ENCODE data around the gene ABCA3.
A peak's percentile ranks its signal among the peaks of the same experiment; 100 is the strongest.

ABCA3 gene

GRCh38 chr16:2284001-2284770 lies 56.3 kb downstream of the ABCA3 start:
- TF ChIP-seq TAF1 (IDR thresholded peaks at IDR 0.05; ENCODE audit: borderline replicate concordance, insufficient read depth, low read length) = no peak
- TF ChIP-seq, protein P1, sequence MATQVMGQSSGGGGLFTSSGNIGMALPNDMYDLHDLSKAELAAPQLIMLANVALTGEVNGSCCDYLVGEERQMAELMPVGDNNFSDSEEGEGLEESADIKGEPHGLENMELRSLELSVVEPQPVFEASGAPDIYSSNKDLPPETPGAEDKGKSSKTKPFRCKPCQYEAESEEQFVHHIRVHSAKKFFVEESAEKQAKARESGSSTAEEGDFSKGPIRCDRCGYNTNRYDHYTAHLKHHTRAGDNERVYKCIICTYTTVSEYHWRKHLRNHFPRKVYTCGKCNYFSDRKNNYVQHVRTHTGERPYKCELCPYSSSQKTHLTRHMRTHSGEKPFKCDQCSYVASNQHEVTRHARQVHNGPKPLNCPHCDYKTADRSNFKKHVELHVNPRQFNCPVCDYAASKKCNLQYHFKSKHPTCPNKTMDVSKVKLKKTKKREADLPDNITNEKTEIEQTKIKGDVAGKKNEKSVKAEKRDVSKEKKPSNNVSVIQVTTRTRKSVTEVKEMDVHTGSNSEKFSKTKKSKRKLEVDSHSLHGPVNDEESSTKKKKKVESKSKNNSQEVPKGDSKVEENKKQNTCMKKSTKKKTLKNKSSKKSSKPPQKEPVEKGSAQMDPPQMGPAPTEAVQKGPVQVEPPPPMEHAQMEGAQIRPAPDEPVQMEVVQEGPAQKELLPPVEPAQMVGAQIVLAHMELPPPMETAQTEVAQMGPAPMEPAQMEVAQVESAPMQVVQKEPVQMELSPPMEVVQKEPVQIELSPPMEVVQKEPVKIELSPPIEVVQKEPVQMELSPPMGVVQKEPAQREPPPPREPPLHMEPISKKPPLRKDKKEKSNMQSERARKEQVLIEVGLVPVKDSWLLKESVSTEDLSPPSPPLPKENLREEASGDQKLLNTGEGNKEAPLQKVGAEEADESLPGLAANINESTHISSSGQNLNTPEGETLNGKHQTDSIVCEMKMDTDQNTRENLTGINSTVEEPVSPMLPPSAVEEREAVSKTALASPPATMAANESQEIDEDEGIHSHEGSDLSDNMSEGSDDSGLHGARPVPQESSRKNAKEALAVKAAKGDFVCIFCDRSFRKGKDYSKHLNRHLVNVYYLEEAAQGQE (IDR thresholded peaks at IDR 0.05; ENCODE audit: insufficient read depth in 1 of 2, low read depth in 2 of 2, low read length in 2 of 2) = no peak
- no peak for TF ChIP-seq POLR2AphosphoS5 (IDR thresholded peaks at IDR 0.05; ENCODE audit: low read depth, low read length)
- no peak for TF ChIP-seq FOXP2 (optimal IDR thresholded peaks at IDR 0.05; ENCODE audit: borderline replicate concordance, extremely low read depth, extremely low read length, insufficient read depth)
- TF ChIP-seq SIN3A (IDR thresholded peaks at IDR 0.05; ENCODE audit: borderline replicate concordance, insufficient read depth, low read length) = no peak

GRCh38 chr16:2282866-2283555 lies 57.5 kb downstream of the ABCA3 start:
- TF ChIP-seq SIN3A (IDR thresholded peaks at IDR 0.05; ENCODE audit: borderline replicate concordance, insufficient read depth, low read length) = no peak
- TF ChIP-seq POLR2AphosphoS5 (IDR thresholded peaks at IDR 0.05; ENCODE audit: low read depth, low read length) = no peak
- no peak for TF ChIP-seq FOXP2 (optimal IDR thresholded peaks at IDR 0.05; ENCODE audit: borderline replicate concordance, extremely low read depth, extremely low read length, insufficient read depth)
- TF ChIP-seq, protein P1 (IDR thresholded peaks at IDR 0.05; ENCODE audit: insufficient read depth in 1 of 2, low read depth in 2 of 2, low read length in 2 of 2) = no peak
- TF ChIP-seq TAF1 (IDR thresholded peaks at IDR 0.05; ENCODE audit: borderline replicate concordance, insufficient read depth, low read length) = no peak

DNA sequence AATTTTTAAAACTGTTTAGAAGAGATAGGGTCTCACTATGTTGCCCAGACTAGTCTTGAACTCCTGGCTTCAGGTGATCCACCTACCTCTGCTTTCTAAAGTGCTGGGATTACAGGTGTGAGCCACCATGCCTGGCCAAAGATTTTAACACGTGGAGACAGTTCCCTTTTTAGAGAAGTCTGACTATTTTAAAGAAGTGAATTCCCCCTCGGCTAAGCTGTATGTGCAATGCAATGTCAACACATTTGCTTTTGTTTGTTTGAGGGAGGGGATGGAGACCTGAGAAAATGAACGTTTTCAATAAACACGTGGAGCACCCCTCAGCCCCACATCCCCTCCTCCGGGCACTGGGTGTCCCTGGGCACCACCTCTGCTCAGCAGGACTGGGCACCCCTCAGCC lies 58.3 kb downstream of the ABCA3 start:
- no peak for TF ChIP-seq SIN3A (IDR thresholded peaks at IDR 0.05; ENCODE audit: borderline replicate concordance, insufficient read depth, low read length)
- no peak for TF ChIP-seq POLR2AphosphoS5 (IDR thresholded peaks at IDR 0.05; ENCODE audit: low read depth, low read length)
- TF ChIP-seq FOXP2 (optimal IDR thresholded peaks at IDR 0.05; ENCODE audit: borderline replicate concordance, extremely low read depth, extremely low read length, insufficient read depth) = no peak
- TF ChIP-seq TAF1 (IDR thresholded peaks at IDR 0.05; ENCODE audit: borderline replicate concordance, insufficient read depth, low read length) = no peak
- TF ChIP-seq, protein P1 (IDR thresholded peaks at IDR 0.05; ENCODE audit: insufficient read depth in 1 of 2, low read depth in 2 of 2, low read length in 2 of 2) = no peak

GRCh38 chr16:2280981-2281542 lies 59.5 kb downstream of the ABCA3 start:
- TF ChIP-seq POLR2AphosphoS5 (IDR thresholded peaks at IDR 0.05; ENCODE audit: low read depth, low read length) = no peak
- TF ChIP-seq, protein P1 (IDR thresholded peaks at IDR 0.05; ENCODE audit: insufficient read depth in 1 of 2, low read depth in 2 of 2, low read length in 2 of 2) = peak; percentile 45 to 78; a peak in 2 of 4 replicates
